Coronary artery (tissue), 2 donors: ENCODE results near the gene HOXB6.

Experiments
- DNase-seq: peaks from one replicate; pipeline ENCODE4 v3.0.0-alpha.2; 2017; ENCODE audit warnings: low spot score
- H3K27ac ChIP-seq, 2 donors: fragments of 200-600 bp; sonication (generic); one replicate each; pipeline ENCODE4 v1.5.1; 2016 to 2019
- H3K4me3 ChIP-seq: fragments of 200-600 bp; sonication (generic); 2 replicates; pipeline ENCODE4 v1.5.1; 2016; ENCODE audit warnings: mild to moderate bottlenecking, moderate library complexity
- TF ChIP-seq, protein P1 (sequence below): fragments of 200-600 bp; sonication (generic); IDR thresholded peaks from one replicate; pipeline ENCODE4 v1.5.1; 2019; ENCODE audit warnings: antibody characterized with exemption

HOXB6 gene

DNA sequence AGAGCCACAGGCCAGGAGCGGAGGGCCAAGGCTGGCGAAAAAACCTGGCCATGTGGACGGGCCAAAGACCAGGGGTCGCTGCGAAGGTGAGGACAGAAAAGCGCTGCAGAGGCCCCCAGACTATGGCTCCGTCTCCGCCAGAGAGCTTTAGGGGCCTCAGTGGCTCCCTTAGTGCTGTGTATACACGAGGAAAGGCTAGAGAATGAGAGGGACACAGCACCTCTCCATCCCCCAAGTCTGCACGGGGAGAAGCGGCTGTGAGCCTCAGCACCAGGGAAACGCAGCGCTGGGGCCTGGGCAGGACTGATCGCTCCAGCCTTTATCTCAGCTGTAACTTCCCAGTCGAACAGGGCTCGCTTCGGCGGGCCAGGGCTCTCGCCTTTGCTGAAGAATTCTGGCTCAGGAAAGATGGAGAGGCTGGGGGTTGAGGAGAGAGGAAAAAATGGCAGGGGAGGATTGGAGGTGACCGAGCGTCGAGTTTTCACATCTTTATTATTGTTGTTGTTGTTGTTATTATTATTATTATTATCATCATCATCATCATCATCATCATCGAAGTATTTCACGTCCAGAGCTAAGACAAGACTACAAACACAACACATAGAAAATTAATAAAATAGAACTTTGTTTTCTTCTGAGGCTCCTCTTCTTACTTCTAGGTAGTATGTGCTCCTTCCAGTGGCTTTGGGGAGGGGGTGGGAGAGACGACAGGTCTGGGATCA lies 9.3 kb downstream of the HOXB6 start:
- H3K27ac ChIP-seq, result no peak overlapping the region

DNA sequence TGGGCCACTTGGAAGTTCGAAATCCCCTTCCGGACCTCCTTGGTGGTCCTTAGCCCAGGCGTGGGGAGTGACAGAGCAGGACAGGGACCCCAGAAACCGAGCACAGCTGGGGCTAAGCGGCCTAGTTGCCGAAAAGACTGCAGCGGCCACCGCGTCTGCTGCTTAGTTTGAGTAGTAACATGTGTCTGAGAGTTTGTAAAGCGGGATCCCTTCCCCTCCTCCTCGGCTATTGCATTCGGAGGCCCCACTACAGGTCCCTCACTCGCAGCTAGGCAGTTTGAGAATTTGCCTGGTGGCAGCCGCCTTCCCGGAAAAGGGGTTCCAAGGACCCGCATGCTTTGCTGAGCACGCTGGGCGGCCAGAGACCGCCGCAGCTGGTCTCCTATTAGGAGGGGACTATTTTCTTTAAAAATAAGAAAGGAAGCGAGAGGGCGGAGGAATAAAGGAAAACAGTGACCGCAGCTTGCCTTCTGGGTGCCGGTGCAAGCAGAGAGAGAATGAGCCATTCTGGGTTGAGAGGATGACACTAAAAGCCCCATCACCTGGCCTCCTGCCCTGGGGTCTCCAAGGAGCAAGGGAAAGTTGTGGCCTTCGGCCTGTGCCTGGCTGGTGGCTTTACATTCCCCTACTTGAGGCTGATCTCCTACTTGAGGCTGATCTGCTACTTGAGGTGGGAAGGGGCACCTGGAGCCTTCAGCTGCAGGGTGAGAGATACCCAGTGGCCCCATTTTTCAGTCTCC lies 10.1 kb downstream of the HOXB6 start:
- H3K4me3 ChIP-seq, result no peak overlapping the region
- TF ChIP-seq, protein P1, sequence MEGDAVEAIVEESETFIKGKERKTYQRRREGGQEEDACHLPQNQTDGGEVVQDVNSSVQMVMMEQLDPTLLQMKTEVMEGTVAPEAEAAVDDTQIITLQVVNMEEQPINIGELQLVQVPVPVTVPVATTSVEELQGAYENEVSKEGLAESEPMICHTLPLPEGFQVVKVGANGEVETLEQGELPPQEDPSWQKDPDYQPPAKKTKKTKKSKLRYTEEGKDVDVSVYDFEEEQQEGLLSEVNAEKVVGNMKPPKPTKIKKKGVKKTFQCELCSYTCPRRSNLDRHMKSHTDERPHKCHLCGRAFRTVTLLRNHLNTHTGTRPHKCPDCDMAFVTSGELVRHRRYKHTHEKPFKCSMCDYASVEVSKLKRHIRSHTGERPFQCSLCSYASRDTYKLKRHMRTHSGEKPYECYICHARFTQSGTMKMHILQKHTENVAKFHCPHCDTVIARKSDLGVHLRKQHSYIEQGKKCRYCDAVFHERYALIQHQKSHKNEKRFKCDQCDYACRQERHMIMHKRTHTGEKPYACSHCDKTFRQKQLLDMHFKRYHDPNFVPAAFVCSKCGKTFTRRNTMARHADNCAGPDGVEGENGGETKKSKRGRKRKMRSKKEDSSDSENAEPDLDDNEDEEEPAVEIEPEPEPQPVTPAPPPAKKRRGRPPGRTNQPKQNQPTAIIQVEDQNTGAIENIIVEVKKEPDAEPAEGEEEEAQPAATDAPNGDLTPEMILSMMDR, result no peak
- H3K27ac ChIP-seq, result no peak overlapping the region
- no peak for DNase-seq

More for the DNA sequence above, 9.3 kb downstream of the HOXB6 start:
- DNase-seq, result no peak
- H3K4me3 ChIP-seq, result no peak overlapping the region
- TF ChIP-seq, protein P1, result no peak

DNA sequence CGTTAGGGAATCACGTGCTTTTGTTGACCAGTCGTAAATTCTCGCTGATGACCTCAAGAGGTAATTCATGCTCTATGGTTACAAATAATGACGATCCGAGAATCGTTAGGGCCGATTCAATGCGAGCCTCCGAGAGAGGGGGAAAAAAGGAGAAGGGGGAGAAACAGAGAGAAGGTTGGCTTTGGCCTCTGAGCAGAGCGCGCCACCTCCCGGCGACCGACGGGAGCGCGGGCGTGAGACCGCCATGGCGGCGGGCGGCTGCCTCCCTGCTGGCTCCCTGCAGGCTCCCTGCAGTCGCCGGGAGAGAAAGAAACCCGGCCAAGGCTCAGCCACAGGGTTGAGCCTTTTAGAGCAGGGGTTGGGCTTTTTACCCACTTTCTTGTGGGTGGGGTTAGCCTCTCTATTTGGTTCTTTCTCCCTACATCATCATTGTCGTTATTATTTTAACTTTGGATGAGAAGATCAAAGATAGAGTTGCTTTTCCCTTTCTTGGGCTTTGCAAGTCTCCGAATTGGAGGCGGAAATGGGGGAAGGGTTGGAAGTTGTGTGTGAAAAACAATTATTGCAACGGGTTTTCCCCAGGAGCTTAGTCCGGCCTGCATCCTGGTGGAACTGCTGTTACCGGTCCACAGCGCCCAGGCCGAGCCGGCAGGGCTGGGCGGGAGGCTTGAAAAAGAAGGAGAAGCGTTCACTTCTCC lies 10.8 kb downstream of the HOXB6 start:
- TF ChIP-seq, protein P1, result peak; percentile 83
- peak overlapping the region; percentile 60 for H3K4me3 ChIP-seq
- peak overlapping the region in 1 of 2 donors; percentile 41 for H3K27ac ChIP-seq
- DNase-seq, result no peak

GRCh38 chr17:48593126-48593829 lies 11.5 kb downstream of the HOXB6 start, which contains the start of gene HOXB5:
Gene HOXB5, minus strand, starts transcription at chr17:48593779. Its CDS starts 97 bp downstream, at chr17:48593682.
- no peak for DNase-seq
- H3K4me3 ChIP-seq, result peak within 1 kb of the TSS; percentile 60
- TF ChIP-seq, protein P1, result no peak
- peak within 1 kb of the TSS in 1 of 2 donors; percentile 41 for H3K27ac ChIP-seq

DNA sequence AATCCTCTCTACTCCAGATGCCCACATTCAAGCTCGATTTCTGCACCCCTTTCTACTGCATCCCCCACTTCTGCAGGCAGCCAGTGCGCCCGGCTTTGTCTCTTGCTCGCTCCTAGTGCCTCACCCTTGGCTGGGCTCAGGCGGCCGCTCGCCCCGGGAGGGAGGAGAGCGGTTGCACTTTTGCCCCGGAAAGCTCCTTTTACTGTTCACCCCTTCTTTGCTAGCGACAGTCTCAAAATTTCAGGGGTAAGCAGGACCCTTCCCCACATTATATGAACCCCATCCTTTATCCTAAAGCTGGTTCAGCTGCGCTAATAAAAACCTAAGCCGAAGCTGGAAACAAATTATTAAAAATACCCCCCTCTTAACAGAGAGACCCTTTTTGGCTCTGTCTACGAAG lies 12.2 kb downstream of the HOXB6 start:
- Histone ChIP-seq H3K4me3 (peak overlapping the region; percentile 60), H3K27ac (no peak overlapping the region)
- DNase-seq, result no peak
- TF ChIP-seq, protein P1, result no peak

DNA sequence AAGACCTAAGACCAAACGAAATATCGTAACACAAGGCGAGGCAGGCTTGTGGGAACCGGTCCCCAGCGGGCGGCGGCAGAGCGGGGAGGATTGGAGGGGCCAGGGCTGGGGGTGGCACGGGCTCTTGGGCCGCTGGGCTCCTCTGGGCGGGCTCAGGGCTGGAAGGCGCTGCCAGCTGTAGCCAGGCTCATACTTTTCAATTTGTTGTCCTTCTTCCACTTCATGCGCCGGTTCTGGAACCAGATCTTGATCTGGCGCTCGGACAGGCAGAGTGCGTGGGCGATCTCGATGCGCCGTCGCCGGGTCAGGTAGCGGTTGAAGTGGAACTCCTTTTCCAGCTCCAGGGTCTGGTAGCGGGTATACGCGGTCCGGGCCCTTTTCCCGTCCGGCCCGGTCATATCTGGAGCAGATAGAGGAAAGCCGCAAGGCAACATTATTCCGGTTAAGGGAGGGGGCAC lies 12.7 kb downstream of the HOXB6 start:
- H3K27ac ChIP-seq, result no peak overlapping the region
- DNase-seq, result no peak
- H3K4me3 ChIP-seq, result peak overlapping the region; percentile 60
- TF ChIP-seq, protein P1, result no peak
